ENCODE results near the gene GRXCR1.

DNA sequence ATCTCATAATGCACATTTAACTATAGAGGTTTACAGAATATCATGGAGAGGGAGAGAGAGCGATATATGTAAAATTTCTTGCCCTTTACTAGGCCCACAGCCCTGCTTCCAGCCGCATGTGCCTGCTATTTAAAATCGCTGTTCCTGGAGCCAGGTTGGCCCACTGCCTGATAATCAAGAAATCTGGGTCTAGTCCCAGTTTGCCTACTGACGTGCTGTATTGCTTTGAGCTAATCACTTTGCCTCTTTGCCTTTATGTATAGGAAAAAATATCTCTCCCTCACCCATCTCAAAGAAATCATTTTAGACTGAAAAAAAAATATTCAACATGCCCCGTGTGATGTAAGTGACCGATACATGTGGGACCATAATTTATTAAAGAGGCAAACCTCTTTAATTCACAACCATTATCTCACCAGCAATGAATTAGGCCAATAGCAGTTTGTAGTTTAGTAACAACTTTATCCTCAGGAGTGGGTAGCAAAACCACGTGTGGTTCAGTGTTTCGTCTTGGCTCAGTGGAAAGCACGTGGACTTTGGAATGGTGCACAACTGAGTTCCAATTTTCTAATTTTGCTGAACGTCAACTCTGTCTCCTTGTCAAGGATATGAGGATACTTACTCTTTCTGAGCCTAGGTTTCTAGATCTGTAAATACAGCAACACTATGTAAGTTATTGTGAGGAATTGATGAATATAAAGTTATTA, 62.6 kb downstream of the GRXCR1 start:
- TF ChIP-seq, protein P1, sequence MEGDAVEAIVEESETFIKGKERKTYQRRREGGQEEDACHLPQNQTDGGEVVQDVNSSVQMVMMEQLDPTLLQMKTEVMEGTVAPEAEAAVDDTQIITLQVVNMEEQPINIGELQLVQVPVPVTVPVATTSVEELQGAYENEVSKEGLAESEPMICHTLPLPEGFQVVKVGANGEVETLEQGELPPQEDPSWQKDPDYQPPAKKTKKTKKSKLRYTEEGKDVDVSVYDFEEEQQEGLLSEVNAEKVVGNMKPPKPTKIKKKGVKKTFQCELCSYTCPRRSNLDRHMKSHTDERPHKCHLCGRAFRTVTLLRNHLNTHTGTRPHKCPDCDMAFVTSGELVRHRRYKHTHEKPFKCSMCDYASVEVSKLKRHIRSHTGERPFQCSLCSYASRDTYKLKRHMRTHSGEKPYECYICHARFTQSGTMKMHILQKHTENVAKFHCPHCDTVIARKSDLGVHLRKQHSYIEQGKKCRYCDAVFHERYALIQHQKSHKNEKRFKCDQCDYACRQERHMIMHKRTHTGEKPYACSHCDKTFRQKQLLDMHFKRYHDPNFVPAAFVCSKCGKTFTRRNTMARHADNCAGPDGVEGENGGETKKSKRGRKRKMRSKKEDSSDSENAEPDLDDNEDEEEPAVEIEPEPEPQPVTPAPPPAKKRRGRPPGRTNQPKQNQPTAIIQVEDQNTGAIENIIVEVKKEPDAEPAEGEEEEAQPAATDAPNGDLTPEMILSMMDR (IDR thresholded peaks at IDR 0.05): no peak
- TF ChIP-seq POLR2A (IDR thresholded peaks at IDR 0.05): no peak
